ENCODE data around the gene ZNF574.
A peak's percentile ranks its signal among the peaks of the same experiment; 100 is the strongest.
"Not testable (repeated sequence)": the region's sequence is repeated elsewhere in the genome, so short reads cannot be mapped to it uniquely, and the experiment has no call there.

ZNF574 gene

DNA sequence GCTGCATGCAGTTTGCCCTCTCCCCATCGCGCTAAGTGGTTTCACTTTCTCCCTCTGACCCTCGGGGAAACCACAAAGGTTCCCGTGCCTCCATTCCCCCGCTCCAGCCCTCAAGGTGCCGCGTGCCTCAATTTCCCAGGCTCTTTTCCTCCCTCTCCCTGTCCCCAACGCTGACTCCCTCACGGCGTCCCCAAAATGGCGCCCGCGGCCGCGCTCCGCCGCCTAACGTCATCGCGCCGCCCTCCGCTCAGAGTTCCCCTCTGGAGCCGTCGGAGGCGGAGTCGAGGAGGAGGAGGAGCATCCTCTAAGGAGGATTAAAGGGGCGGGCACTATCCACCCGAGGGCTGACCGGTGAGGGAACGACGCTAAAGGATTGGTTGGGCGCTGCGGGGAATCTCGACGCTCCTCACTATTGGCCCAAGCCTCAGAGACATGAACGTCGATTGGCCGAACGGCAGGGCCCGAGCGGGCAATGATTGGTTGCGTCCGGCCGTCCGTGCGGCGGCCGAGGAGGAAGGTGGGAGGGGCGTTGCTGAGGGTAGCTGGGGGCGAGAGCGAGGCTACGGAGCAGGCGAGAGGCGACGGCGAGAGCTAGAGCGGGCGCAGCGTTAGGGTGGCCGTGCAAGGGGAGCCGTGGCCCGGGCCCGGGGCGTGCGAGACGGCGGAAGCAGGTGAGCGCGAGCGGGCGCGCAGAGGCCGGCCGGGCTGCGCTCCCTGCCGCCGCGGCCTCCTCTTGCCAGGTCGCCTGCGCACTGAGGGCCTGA is at the start of gene ZNF574:
Gene ZNF574 (plus strand): TSS at position 551 of the 764 bp plus-strand sequence. CDS start 2,441 bp downstream, outside the sequence.
- peak; percentile 99 for DNase-seq

DNA sequence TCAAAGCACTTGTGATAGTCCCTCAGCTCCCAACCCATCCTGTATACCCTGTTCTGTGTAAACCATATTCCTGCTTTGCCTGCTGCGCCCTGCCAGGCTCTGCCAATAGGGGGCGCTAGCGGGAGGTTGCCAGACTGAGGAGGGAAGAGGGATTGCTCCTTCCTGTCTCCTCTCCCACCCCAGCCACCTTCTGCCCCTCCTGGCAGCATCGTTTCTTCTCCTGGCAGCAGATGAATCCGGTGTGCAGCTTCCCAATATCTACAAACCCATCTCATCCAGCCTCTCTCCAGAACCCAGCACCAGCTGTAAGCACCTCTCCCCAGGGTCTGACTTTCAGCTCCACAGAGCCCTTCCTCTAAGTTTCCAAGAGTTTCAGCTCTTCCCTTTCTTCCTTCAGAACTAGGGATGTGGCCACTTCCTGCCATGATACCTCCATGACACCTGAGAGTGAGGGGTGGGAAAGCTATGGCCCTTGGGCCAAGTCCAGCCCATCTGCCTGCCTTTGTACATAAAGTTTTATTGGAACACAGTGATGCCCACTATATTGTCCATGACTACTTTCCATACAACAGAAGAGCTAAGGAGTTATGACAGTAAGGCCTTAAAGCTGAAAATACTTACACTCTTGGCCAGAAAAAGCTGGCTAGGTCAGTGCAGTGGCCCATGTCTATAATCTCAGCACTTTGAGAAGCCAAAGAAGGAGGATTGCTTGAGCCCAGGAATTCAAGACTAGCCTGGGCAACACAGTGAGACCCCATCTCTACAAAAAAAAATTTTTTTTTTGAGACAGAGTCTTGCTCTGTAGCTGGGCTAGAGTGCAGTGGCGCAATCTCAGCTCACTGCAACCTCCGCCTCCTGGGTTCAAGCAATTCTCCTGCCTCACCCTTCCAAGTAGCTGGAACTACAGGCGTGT is 47.4 kb upstream of the ZNF574 start:
- peak in 1 of 2 donors; percentile 16 for DNase-seq

DNA sequence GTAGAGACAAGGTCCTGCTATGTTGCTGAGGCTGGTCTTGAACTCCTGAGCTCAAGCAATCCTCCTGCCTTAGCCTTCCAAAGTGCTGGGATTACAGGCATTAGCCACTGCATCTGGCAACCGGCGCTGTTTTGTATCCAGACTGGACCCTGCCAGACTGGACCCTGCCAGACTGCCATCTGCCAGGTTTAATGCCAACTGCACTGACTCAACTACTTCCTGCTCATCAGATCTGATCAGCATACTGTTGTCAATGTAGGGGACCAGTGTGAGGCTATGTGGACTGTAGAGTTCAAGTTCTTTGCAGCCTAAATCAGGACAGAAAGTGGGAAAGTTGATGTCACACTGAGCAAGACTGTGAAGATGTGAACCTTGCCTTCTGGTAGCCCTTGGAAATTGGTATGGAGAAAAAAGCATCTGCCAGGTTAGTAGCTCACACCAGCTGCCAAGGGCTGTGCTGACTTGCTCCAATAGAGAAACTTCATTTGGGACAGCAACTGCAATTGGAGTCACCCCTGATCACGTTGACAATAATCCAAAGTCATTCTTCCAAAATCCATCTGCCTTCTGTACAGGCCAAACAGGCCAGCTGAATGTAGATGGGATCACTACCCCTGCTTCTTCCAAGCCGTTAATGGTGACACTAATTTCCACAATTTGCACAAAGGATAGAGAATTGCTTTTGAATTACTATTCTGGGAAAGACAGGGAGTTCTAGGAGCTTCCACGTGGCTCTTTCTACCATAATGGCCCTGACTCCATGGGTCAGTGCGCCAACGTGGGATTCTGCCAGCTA is 45.1 kb upstream of the ZNF574 start:
- no peak for DNase-seq

GRCh38 chr19:42032431-42032830 is 43.5 kb upstream of the ZNF574 start:
- DNase-seq, result no peak

DNA sequence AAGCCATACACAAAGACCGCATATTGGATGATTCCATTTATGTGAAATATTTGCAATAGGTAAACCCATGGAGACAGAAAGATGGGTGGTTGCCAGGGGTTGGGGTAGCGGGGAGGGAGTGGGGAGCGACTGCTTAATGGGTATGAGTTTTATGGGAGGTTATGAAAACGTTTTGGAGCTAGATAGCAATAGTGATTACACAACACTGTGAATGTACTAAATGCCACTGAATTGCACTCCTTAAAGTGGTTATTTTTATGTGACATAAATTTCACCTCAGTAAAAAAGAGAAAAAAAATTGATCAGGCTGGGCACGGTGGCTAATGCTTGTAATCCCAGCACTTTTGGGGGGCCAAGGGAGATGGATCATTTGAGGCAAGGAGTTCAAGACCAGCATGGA is 42.6 kb upstream of the ZNF574 start:
- DNase-seq, result no peak

DNA sequence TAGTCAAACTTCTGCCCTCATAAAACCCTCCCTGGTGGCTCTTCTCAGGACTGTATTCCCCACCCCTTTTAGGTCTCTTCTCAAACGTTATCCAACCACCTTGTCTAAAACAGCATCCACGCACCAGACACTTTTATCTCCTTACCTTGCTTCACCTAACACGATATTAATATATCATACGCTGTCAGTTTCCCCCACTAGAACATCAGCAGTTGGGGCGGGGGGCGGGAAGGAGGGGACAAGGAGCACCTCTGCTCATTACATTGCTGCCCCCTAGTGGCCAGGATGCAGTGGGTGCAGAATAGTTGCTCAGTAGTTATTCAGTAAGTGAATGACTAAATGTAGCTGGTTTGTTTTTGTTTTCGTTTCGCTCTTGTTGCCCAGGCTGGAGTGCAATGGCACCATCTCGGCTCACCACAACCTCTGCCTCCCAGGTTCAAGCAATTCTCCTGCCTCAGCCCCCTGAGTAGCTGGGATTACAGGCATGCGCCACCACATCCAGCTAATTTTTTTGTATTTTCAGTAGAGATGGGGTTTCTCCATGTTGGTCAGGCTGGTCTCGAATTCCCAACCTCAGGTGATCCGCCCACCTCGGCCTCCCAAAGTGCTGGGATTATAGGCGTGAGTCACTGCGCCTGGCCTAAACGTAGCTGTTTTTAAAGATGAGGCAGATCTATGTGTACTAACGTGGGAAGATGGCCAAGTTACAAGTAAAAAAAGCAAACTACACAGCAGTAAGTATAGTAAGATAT is 41.1 kb upstream of the ZNF574 start:
- peak; percentile 58 to 75 for DNase-seq

DNA sequence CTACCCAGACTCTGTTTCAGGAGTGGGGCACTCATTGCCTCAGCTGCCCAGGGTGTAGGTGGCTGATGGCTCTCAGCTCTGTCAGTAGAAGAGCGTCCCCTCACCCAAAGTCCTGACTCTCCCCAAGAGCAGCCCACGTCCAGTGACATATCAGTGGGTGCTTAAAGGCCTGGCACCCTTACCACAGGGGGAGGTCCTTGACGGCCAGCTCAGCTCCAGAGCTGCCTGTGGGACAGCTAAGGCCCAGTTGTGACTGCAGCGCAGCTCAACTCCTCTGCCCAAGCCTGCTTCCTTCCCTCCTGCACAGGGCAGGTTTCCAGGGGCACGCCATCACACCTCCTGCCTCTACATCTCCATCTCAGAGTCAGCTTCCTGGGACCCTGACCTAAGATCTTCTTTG is 38.3 kb upstream of the ZNF574 start:
- no peak for DNase-seq

GRCh38 chr19:42038666-42039065 is 37.3 kb upstream of the ZNF574 start:
- no peak for DNase-seq

GRCh38 chr19:42040031-42040430 is 35.9 kb upstream of the ZNF574 start:
- no peak for DNase-seq

- DNase-seq, result not testable (repeated sequence)
Observed at GRCh38 chr19:42040491-42040890, 35.5 kb upstream of the ZNF574 start.

DNA sequence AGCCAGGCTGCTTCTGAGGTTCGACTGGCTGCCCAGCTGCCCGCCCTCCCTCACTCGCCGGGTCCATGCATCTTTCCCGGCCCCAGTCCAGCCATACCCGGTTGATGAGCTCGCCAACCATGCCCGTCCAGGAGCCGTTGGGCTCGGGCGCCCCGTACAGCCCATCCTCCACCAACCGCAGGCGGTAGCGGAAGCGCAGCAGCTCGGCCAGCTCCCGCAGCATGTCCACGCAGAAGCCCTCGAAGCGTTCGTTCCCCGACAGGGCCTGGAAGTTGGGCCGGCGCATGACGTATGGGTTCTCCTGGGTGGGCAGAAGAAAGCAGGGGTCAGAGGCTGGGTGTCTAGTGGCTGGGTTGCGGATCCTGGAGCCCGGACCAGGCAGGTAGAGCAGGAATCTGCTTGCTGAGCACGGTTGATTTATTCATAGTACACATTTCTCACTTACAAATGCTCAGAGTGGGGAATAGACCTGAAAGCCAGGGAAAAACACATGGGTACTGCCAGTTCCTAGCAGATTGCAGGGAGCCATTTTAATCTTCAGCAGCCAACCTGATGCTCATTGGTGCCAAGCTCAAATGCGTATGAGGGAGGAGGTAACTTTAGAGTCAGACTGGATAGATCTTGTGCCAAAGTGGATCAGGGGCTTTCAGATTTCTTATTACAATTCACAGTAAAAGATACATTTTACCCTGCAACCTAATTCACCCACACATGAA is 33.4 kb upstream of the ZNF574 start:
- no peak for DNase-seq

DNA sequence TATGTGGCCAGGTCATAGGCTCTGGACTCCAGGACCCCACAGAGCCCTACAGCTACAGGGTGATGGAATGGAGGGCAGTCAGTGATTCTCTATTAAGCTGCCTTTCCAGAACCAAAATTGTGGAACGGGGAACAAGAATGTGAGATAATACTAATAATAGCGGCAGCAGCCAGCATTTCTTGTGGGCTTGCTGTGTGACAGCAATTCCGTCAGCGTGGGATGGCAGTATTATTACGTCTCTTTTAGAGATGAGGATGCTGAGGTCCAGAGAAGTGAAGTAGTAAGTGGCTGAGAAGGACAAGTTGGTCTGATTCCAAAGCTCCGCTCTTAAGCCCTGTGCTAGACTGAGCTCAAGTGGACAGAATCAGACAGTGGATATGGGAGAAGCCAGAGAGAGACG is 30.4 kb upstream of the ZNF574 start:
- DNase-seq, result no peak

GRCh38 chr19:42048992-42049391 is 27.0 kb upstream of the ZNF574 start:
- DNase-seq, result peak in 1 of 2 donors; percentile 19

GRCh38 chr19:42051166-42052115 is 24.5 kb upstream of the ZNF574 start:
- no peak for DNase-seq

GRCh38 chr19:42052241-42052863 is 23.6 kb upstream of the ZNF574 start:
- no peak for DNase-seq

- DNase-seq, result no peak
Observed at GRCh38 chr19:42053037-42053935, 22.7 kb upstream of the ZNF574 start.

- DNase-seq, result no peak
Observed at GRCh38 chr19:42054205-42054604, 21.8 kb upstream of the ZNF574 start.

DNA sequence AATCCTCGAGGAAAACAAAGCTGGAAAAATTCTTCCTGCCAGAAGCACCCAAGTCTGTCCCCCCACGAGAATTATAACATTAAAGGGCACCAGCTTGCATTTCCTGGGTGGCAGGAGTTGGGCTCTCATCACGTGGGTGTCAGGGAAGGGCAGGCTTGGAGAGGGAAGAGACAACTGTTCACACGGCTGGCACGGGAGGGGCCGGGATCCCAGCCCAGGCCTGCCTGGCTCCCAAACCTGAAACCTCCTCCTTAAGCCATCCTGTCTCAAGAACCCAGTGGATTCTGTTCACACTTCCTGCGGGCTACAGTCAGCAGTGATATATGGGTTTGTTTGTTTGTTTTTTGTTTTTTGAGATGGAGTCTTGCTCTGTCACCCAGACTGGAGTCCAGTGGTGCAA is 18.1 kb upstream of the ZNF574 start:
- DNase-seq, result no peak

- no peak for DNase-seq
Observed at GRCh38 chr19:42059196-42059595, 16.8 kb upstream of the ZNF574 start.
